Lower leg skin (tissue), 4 donors: Measurements from ENCODE around the gene WSB2. TPM values are rescaled to one million over a fixed set of nuclear protein-coding genes. Genes with fewer than 3 reads are reported as not detected.

Experiments
- DNase-seq, 2 donors: peaks; one replicate each; pipeline ENCODE4 v3.0.0-alpha.2; 2019; ENCODE audit warnings: low spot score in 2 of 2
- H3K4me3 ChIP-seq: fragments of 200-600 bp; sonication (generic); 2 replicates; pipeline ENCODE4 v1.5.1; 2017; ENCODE audit warnings: mild to moderate bottlenecking, low read depth; ENCODE audit not compliant: poor library complexity, severe bottlenecking
- CTCF ChIP-seq, 3 donors: fragments of 450-650 bp; IDR thresholded peaks; one replicate each; pipeline ENCODE4 v1.5.1; 2016; ENCODE audit warnings: antibody characterized with exemption in 3 of 3, mild to moderate bottlenecking in 3 of 3, moderate library complexity in 2 of 3
- POLR2A ChIP-seq, 2 donors: fragments of 450-650 bp; IDR thresholded peaks; one replicate each; pipeline ENCODE4 v1.6.1; 2016 to 2017; ENCODE audit warnings: antibody characterized with exemption in 2 of 2, mild to moderate bottlenecking in 1 of 2, moderate library complexity in 1 of 2
- WGBS, 2 donors: methylation state at CpG; one replicate each; pipeline ENCODE4 v1.1.5; 2018; 5-methylcytosine and 5-hydroxymethylcytosine counted together
- intact Hi-C: fragments of 100-400 bp; cut with DNase I; formaldehyde crosslinking; loops from one replicate; pipeline ENCODE4 v1.15.0; 2023; ENCODE audit warnings: low total_unique reads
- total RNA-seq, 4 donors: library from RNA; depleted of rRNA; stranded (reverse); fragments of >200 nt; gene quantifications; one replicate each; pipeline ENCODE4 v1.1.0, GENCODE V29; 2016

WSB2 gene
- total RNA-seq, 4 donors from 2014 or later, result 45.2 to 65.6 (median 53.0) TPM

GRCh38 chr12:118102609-118103008 is 41.6 kb upstream of the WSB2 start:
- TF ChIP-seq CTCF (IDR thresholded peaks at IDR 0.05) (no peak), POLR2A (IDR thresholded peaks at IDR 0.05) (no peak)
- no peak for DNase-seq
- intact Hi-C loops, result no loop called here
- 24 to 28% methylated on average over 5 of the region's 5 CpGs for WGBS, 2 donors
- no peak overlapping the region for H3K4me3 ChIP-seq

- no peak for TF ChIP-seq POLR2A (IDR thresholded peaks at IDR 0.05)
- no peak for TF ChIP-seq CTCF (IDR thresholded peaks at IDR 0.05)
- intact Hi-C loops, result no loop called here
- WGBS, 2 donors, result 70 to 75% methylated on average over 6 of the region's 6 CpGs
- no peak overlapping the region for H3K4me3 ChIP-seq
- DNase-seq, result no peak
Observed at GRCh38 chr12:118102070-118102469, 41.1 kb upstream of the WSB2 start.

GRCh38 chr12:118101051-118101450 is 40.1 kb upstream of the WSB2 start:
- WGBS, 2 donors, result 82 to 84% methylated on average over 3 of the region's 3 CpGs
- no peak for DNase-seq
- TF ChIP-seq CTCF (IDR thresholded peaks at IDR 0.05) (no peak), POLR2A (IDR thresholded peaks at IDR 0.05) (no peak)
- H3K4me3 ChIP-seq, result no peak overlapping the region
- intact Hi-C loops, result no loop called here

- intact Hi-C loops, result no loop called here
- TF ChIP-seq POLR2A (IDR thresholded peaks at IDR 0.05), result no peak
- no peak for TF ChIP-seq CTCF (IDR thresholded peaks at IDR 0.05)
- H3K4me3 ChIP-seq, result no peak overlapping the region
- DNase-seq, result no peak
- 53 to 67% methylated on average over 12 of the region's 12 CpGs for WGBS, 2 donors
Observed at GRCh38 chr12:118098911-118099671, 38.1 kb upstream of the WSB2 start.

- 88 to 92% methylated on average over 3 of the region's 3 CpGs for WGBS, 2 donors
- intact Hi-C loops, result no loop called here
- DNase-seq, result no peak
- no peak overlapping the region for H3K4me3 ChIP-seq
- TF ChIP-seq CTCF (IDR thresholded peaks at IDR 0.05) (no peak), POLR2A (IDR thresholded peaks at IDR 0.05) (no peak)
Observed at GRCh38 chr12:118098401-118098800, 37.4 kb upstream of the WSB2 start.

GRCh38 chr12:118094039-118094438 is 33.1 kb upstream of the WSB2 start:
- no peak overlapping the region for H3K4me3 ChIP-seq
- intact Hi-C loops, result no loop called here
- TF ChIP-seq POLR2A (IDR thresholded peaks at IDR 0.05) (no peak), CTCF (IDR thresholded peaks at IDR 0.05) (no peak)
- DNase-seq, result no peak
- WGBS, 2 donors, result 75 to 77% methylated on average over 3 of the region's 3 CpGs
